Vagina (tissue), 2 donors: ENCODE measurements around the gene MRPL51. TPM values are rescaled to one million over a fixed set of nuclear protein-coding genes. Genes with fewer than 3 reads are reported as not detected.

ENCODE experiments used
- DNase-seq, 2 donors: peaks; one replicate each; pipeline ENCODE4 v3.0.0-alpha.2; 2017; ENCODE audit errors: extremely low spot score in 2 of 2
- H3K27ac ChIP-seq: fragments of 200-600 bp; sonication (generic); one replicate; pipeline ENCODE4 v1.5.1; 2019
- H3K27me3 ChIP-seq: fragments of 200-600 bp; sonication (generic); one replicate; pipeline ENCODE4 v1.5.1; 2019
- H3K36me3 ChIP-seq, 2 donors: fragments of 200-600 bp; sonication (generic); one replicate each; pipeline ENCODE4 v1.5.1; 2017 to 2019
- H3K4me1 ChIP-seq: fragments of 200-600 bp; sonication (generic); one replicate; pipeline ENCODE4 v1.5.1; 2019
- H3K4me3 ChIP-seq, 2 donors: fragments of 200-600 bp; sonication (generic); 1 replicate in 1 of 2; 2 replicates in 1 of 2; pipeline ENCODE4 v1.5.1; 2016 to 2019
- H3K9me3 ChIP-seq: fragments of 200-600 bp; sonication (generic); one replicate; pipeline ENCODE4 v1.5.1; 2019
- CTCF ChIP-seq, 3 experiments: fragments of 450-650 bp in 2 of 3; fragments of 200-600 bp in 1 of 3; sonication (generic) in 1 of 3; IDR thresholded peaks; one replicate each; pipeline ENCODE4 v1.5.1; 2017 to 2019; ENCODE audit warnings: antibody characterized with exemption in 3 of 3, mild to moderate bottlenecking in 2 of 3, moderate library complexity in 2 of 3
- POLR2A ChIP-seq, 2 donors: fragments of 450-650 bp; IDR thresholded peaks; one replicate each; pipeline ENCODE4 v1.6.1; 2017; ENCODE audit warnings: antibody characterized with exemption in 2 of 2, mild to moderate bottlenecking in 2 of 2, moderate library complexity in 2 of 2
- POLR2AphosphoS5 ChIP-seq, 2 donors: sonication (generic); formaldehyde crosslinking; IDR thresholded peaks; one replicate each; pipeline ENCODE4 v1.9.0; 2017; ENCODE audit warnings: antibody characterized with exemption in 2 of 2, mild to moderate bottlenecking in 2 of 2, low read depth in 1 of 2; ENCODE audit not compliant: insufficient read depth in 1 of 2
- intact Hi-C: fragments of 100-400 bp; cut with DNase I; formaldehyde crosslinking; loops from one replicate; pipeline ENCODE4 v1.15.1; 2023
- total RNA-seq: library from RNA; depleted of rRNA; stranded (reverse); fragments of >200 nt; gene quantifications from one replicate; pipeline ENCODE4 v1.2.3, GENCODE V29; 2016

MRPL51 gene
- total RNA-seq, 1 donor from 2014 or later = 23.1 TPM

- Histone ChIP-seq H3K36me3 (peaks cover 2 to 95% of the 10 kb centered on the region in 2 donors), H3K27ac (no peak overlapping the region), H3K27me3 (no peaks in the 10 kb centered on the region), H3K4me3 (no peak overlapping the region), H3K9me3 (no peaks in the 10 kb centered on the region), H3K4me1 (peaks cover 2% of the 10 kb centered on the region)
- intact Hi-C loops = no loop called here
- DNase-seq = no peak
- no peak for TF ChIP-seq POLR2A (IDR thresholded peaks at IDR 0.05)
- TF ChIP-seq POLR2AphosphoS5 (IDR thresholded peaks at IDR 0.05; ENCODE audit: insufficient read depth in 1 of 2, low read depth in 1 of 2) = no peak
- no peak for TF ChIP-seq CTCF (IDR thresholded peaks at IDR 0.05)
Observed at GRCh38 chr12:6526766-6527525, 33.9 kb upstream of the MRPL51 start.

GRCh38 chr12:6526201-6526600 is 33.1 kb upstream of the MRPL51 start:
- H3K36me3 ChIP-seq = peaks cover 2 to 100% of the 10 kb centered on the region in 2 donors
- no peaks in the 10 kb centered on the region for H3K27me3 ChIP-seq
- no peaks in the 10 kb centered on the region for H3K9me3 ChIP-seq
- intact Hi-C loops = no loop called here
- no peak for DNase-seq
- H3K27ac ChIP-seq = no peak overlapping the region
- H3K4me1 ChIP-seq = no peaks in the 10 kb centered on the region
- H3K4me3 ChIP-seq = no peak overlapping the region
- TF ChIP-seq POLR2AphosphoS5 (IDR thresholded peaks at IDR 0.05; ENCODE audit: insufficient read depth in 1 of 2, low read depth in 1 of 2) = no peak
- TF ChIP-seq POLR2A (IDR thresholded peaks at IDR 0.05) = no peak
- no peak for TF ChIP-seq CTCF (IDR thresholded peaks at IDR 0.05)

GRCh38 chr12:6524648-6525047 is 31.6 kb upstream of the MRPL51 start:
- Histone ChIP-seq H3K27me3 (no peaks in the 10 kb centered on the region), H3K27ac (no peak overlapping the region), H3K9me3 (no peaks in the 10 kb centered on the region), H3K4me1 (no peaks in the 10 kb centered on the region), H3K4me3 (no peak overlapping the region), H3K36me3 (peaks cover 0 to 93% of the 10 kb centered on the region in 2 donors)
- TF ChIP-seq POLR2A (IDR thresholded peaks at IDR 0.05) (no peak), CTCF (IDR thresholded peaks at IDR 0.05) (no peak)
- intact Hi-C loops = no loop called here
- DNase-seq = no peak

- intact Hi-C loops = no loop called here
- no peaks in the 10 kb centered on the region for H3K4me1 ChIP-seq
- no peak overlapping the region for H3K4me3 ChIP-seq
- H3K9me3 ChIP-seq = no peaks in the 10 kb centered on the region
- DNase-seq = no peak
- peaks cover 0 to 83% of the 10 kb centered on the region in 2 donors for H3K36me3 ChIP-seq
- no peaks in the 10 kb centered on the region for H3K27me3 ChIP-seq
- no peak for TF ChIP-seq POLR2AphosphoS5 (IDR thresholded peaks at IDR 0.05; ENCODE audit: insufficient read depth in 1 of 2, low read depth in 1 of 2)
- no peak for TF ChIP-seq CTCF (IDR thresholded peaks at IDR 0.05)
- TF ChIP-seq POLR2A (IDR thresholded peaks at IDR 0.05) = no peak
- H3K27ac ChIP-seq = no peak overlapping the region
Observed at GRCh38 chr12:6523708-6524107, 30.6 kb upstream of the MRPL51 start.

GRCh38 chr12:6522193-6522592 is 29.1 kb upstream of the MRPL51 start:
- Histone ChIP-seq H3K36me3 (peaks cover 0 to 83% of the 10 kb centered on the region in 2 donors), H3K9me3 (no peaks in the 10 kb centered on the region), H3K4me1 (no peaks in the 10 kb centered on the region), H3K27me3 (no peaks in the 10 kb centered on the region), H3K27ac (no peak overlapping the region), H3K4me3 (no peak overlapping the region)
- intact Hi-C loops = no loop called here
- no peak for DNase-seq
- TF ChIP-seq POLR2A (IDR thresholded peaks at IDR 0.05) (no peak), POLR2AphosphoS5 (IDR thresholded peaks at IDR 0.05; ENCODE audit: insufficient read depth in 1 of 2, low read depth in 1 of 2) (no peak), CTCF (IDR thresholded peaks at IDR 0.05) (no peak)
